HCT116 (cell line): ENCODE data around the gene CHERP. TPM values are rescaled to one million over a fixed set of nuclear protein-coding genes. Genes with fewer than 3 reads are reported as not detected.

Experiments
- ATAC-seq: fragments of 200-7000 bp; cut with Tn5 transposase; 2 replicates; pipeline ENCODE4 v1.9.1; 2020; ENCODE audit warnings: mild to moderate bottlenecking, moderate library complexity
- BruUV-seq: library from RNA; stranded (reverse); fragments of 400-500 nt; replicated peaks from 2 replicates; lab custom pipeline; 2021; lab: Mats Ljungman, UMichigan
- CTCF ChIA-PET: fragments of 300-600 bp; sonication (Branson Sonifier 250); formaldehyde crosslinking; loops from one replicate; lab custom pipeline; 2021; ENCODE audit warnings: antibody characterized with exemption; lab: Charles Lee
- POLR2A ChIA-PET: fragments of 300-600, 350-600 bp; sonication (Branson Sonifier 250); formaldehyde crosslinking; loops from one replicate; lab custom pipeline; 2021; ENCODE audit warnings: antibody characterized with exemption; lab: Charles Lee
- RAD21 ChIA-PET, 2 experiments: fragments of 300-600 bp; sonication (Branson Sonifier 250); formaldehyde crosslinking; loops; one replicate each; lab custom pipeline; 2023; ENCODE audit warnings: low total read pairs in 2 of 2; ENCODE audit not compliant: uncharacterized antibody in 2 of 2, unreplicated experiment in 2 of 2, low non-redundant PET in 1 of 2; lab: Charles Lee
- DNase-seq: peaks from one replicate; pipeline ENCODE4 v3.0.0-alpha.2; 2010; ENCODE audit warnings: low read depth, low spot score
- H2AFZ ChIP-seq: fragments of 200-600 bp; shearing (Covaris generic), sonication (generic); 2 replicates; pipeline ENCODE4 v1.6.1; 2017; ENCODE audit warnings: low read depth, mixed run types, mixed read lengths, antibody characterized with exemption, low read length; ENCODE audit not compliant: poor library complexity, severe bottlenecking
- H3K27ac ChIP-seq: 2 replicates; pipeline ENCODE4 v1.5.1; 2012; ENCODE audit warnings: low read depth, low read length
- H3K27me3 ChIP-seq: fragments of 200-600 bp; sonication (generic); 2 replicates; pipeline ENCODE4 v1.6.1; 2016; ENCODE audit warnings: mixed run types, low read length, mixed read lengths; ENCODE audit not compliant: insufficient read depth
- H3K36me3 ChIP-seq, 2 experiments: fragments of 200-500 bp in 1 of 2; fragments of 200-600 bp in 1 of 2; sonication (Bioruptor generic) in 1 of 2; sonication (generic) in 1 of 2; 2 replicates each; pipeline versions ENCODE4 v1.5.1 to v1.6.1; 2014 to 2016; ENCODE audit warnings: low read length in 2 of 2, inconsistent platforms in 1 of 2, mixed read lengths in 1 of 2, mixed run types in 1 of 2; ENCODE audit not compliant: insufficient read depth in 2 of 2, control insufficient read depth in 1 of 2
- H3K4me1 ChIP-seq, 2 experiments: fragments of 200-600 bp in 1 of 2; sonication (generic) in 1 of 2; 2 replicates each; pipeline versions ENCODE4 v1.5.1 to v1.6.1; 2012 to 2017; ENCODE audit warnings: low read length in 2 of 2, inconsistent platforms in 1 of 2, mild to moderate bottlenecking in 1 of 2, mixed read lengths in 1 of 2, mixed run types in 1 of 2, moderate library complexity in 1 of 2; ENCODE audit not compliant: insufficient read depth in 2 of 2, control insufficient read depth in 1 of 2
- H3K4me2 ChIP-seq: fragments of 200-600 bp; sonication (generic); 2 replicates; pipeline ENCODE4 v1.6.1; 2017; ENCODE audit warnings: mixed run types, low read length, mixed read lengths
- H3K4me3 ChIP-seq, 2 experiments: fragments of 200-600 bp in 1 of 2; sonication (generic) in 1 of 2; replicated peaks in 1 of 2; 2 replicates each; pipeline ENCODE4 v1.5.1; 2011 to 2016; ENCODE audit warnings: low read length in 2 of 2, control low read depth in 1 of 2, low read depth in 1 of 2, mild to moderate bottlenecking in 1 of 2, mixed read lengths in 1 of 2, mixed run types in 1 of 2
- H3K79me2 ChIP-seq: fragments of 200-600 bp; sonication (generic); 2 replicates; pipeline ENCODE4 v1.6.1; 2017; ENCODE audit warnings: mild to moderate bottlenecking, mixed run types, low read length, moderate library complexity, mixed read lengths; ENCODE audit not compliant: insufficient read depth
- H3K9ac ChIP-seq: fragments of 200-600 bp; sonication (generic); 2 replicates; pipeline ENCODE4 v1.6.1; 2016; ENCODE audit warnings: low read length, mixed read lengths
- H3K9me2 ChIP-seq: fragments of 200-600 bp; sonication (generic), shearing (Covaris generic); 2 replicates; pipeline ENCODE4 v1.6.1; 2017; ENCODE audit warnings: mixed run types, mild to moderate bottlenecking, moderate library complexity; ENCODE audit not compliant: insufficient read depth
- H3K9me3 ChIP-seq, 2 experiments: fragments of 200-500 bp in 1 of 2; fragments of 200-600 bp in 1 of 2; sonication (Bioruptor generic) in 1 of 2; sonication (generic) in 1 of 2; 2 replicates each; pipeline ENCODE4 v1.6.1; 2014 to 2017; ENCODE audit warnings: low read length in 2 of 2, mixed read lengths in 2 of 2, inconsistent platforms in 1 of 2, low read depth in 1 of 2, mild to moderate bottlenecking in 1 of 2, mixed run types in 1 of 2, moderate library complexity in 1 of 2; ENCODE audit not compliant: control insufficient read depth in 1 of 2, insufficient read depth in 1 of 2
- H4K20me1 ChIP-seq: fragments of 200-600 bp; sonication (generic), shearing (Covaris generic); 2 replicates; pipeline ENCODE4 v1.6.1; 2017; ENCODE audit warnings: mixed run types, mild to moderate bottlenecking, moderate library complexity; ENCODE audit not compliant: insufficient read depth
- EZH2 ChIP-seq: fragments of 200-600 bp; sonication (generic); IDR thresholded peaks from 2 replicates; pipeline ENCODE4 v1.6.1; 2017; ENCODE audit warnings: antibody characterized with exemption, mixed run types
- EZH2phosphoT487 ChIP-seq: fragments of 200-600 bp; IDR thresholded peaks from 2 replicates; pipeline ENCODE4 v1.6.1; 2018; ENCODE audit warnings: antibody characterized with exemption, borderline replicate concordance
- FOSL1 ChIP-seq: IDR thresholded peaks from 2 replicates; pipeline ENCODE4 v1.6.1; 2012; ENCODE audit warnings: low read depth
- RAD21 ChIP-seq: IDR thresholded peaks from 2 replicates; pipeline ENCODE4 v1.6.1; 2012; ENCODE audit warnings: low read depth, mild to moderate bottlenecking
- SP1 ChIP-seq: IDR thresholded peaks from 2 replicates; pipeline ENCODE4 v1.6.1; 2012; ENCODE audit warnings: low read depth
- YY1 ChIP-seq: IDR thresholded peaks from 2 replicates; pipeline ENCODE4 v1.6.1; 2011; ENCODE audit warnings: low read length, low read depth, moderate library complexity, mild to moderate bottlenecking; ENCODE audit not compliant: insufficient replicate concordance; ENCODE audit errors: extremely low read depth
- ZNF274 ChIP-seq: fragments of 200-500 bp; sonication (Bioruptor generic); IDR thresholded peaks from 2 replicates; pipeline ENCODE4 v1.6.1; 2014; ENCODE audit warnings: mild to moderate bottlenecking, low read depth, low read length, inconsistent platforms
- intact Hi-C: fragments of 100-400 bp; cut with micrococcal nuclease; formaldehyde crosslinking; loops from 2 replicates; pipeline ENCODE4 v1.10.0; 2022
- total RNA-seq: library from RNA; stranded (reverse); gene quantifications from one replicate; pipeline ENCODE4 v1.2.1, GENCODE V29; 2021; ENCODE audit not compliant: unreplicated experiment
- TF ChIP-seq, protein P1 (sequence below): IDR thresholded peaks from 2 replicates; pipeline ENCODE4 v1.6.1; 2011; ENCODE audit warnings: mild to moderate bottlenecking, low read length, moderate library complexity; ENCODE audit not compliant: insufficient replicate concordance; ENCODE audit errors: extremely low read depth

Gene CHERP
- total RNA-seq, 1 experiment from 2014 or later = 65.8 TPM

DNA sequence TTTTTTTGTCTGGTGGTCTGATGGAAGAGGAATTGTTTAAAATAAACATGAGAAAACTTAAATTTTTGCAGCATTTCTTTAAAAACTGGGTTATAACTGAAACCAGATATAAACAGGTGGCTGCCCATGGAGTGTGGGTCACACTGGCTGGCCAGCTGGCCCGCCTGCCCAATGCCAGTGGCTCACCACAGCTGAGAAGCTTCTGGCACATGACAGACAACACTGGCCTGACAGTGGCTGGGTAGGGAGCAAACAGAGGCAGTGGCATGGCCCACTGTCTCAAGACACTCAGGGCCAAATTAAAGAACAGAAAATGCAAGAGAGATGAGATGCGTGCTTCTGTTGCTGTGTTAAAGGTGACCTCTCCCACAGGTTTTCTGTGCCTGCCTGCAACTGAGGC, 33.0 kb upstream of the CHERP start:
- Histone ChIP-seq H3K9me3 (no peaks in the 10 kb centered on the region), H3K4me2 (no peak overlapping the region), H3K9me2 (no peaks in the 10 kb centered on the region), H3K79me2 (peaks cover 87% of the 10 kb centered on the region), H2AFZ (no peak overlapping the region), H3K36me3 (peaks cover 18 to 24% of the 10 kb centered on the region in 2 experiments; a peak in 3 of 4 replicates), H3K27ac (no peak overlapping the region), H3K9ac (no peak overlapping the region), H3K27me3 (no peaks in the 10 kb centered on the region), H4K20me1 (no peaks in the 10 kb centered on the region), H3K4me3 (no peak overlapping the region), H3K4me1 (peaks cover 7 to 24% of the 10 kb centered on the region in 2 experiments)
- DNase-seq (no peak), ATAC-seq (no peak)
- intact Hi-C loops = no loop called here
- TF ChIP-seq, protein P1, sequence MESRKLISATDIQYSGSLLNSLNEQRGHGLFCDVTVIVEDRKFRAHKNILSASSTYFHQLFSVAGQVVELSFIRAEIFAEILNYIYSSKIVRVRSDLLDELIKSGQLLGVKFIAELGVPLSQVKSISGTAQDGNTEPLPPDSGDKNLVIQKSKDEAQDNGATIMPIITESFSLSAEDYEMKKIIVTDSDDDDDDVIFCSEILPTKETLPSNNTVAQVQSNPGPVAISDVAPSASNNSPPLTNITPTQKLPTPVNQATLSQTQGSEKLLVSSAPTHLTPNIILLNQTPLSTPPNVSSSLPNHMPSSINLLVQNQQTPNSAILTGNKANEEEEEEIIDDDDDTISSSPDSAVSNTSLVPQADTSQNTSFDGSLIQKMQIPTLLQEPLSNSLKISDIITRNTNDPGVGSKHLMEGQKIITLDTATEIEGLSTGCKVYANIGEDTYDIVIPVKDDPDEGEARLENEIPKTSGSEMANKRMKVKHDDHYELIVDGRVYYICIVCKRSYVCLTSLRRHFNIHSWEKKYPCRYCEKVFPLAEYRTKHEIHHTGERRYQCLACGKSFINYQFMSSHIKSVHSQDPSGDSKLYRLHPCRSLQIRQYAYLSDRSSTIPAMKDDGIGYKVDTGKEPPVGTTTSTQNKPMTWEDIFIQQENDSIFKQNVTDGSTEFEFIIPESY = no peak
- POLR2A ChIA-PET = no interaction called here
- RAD21 ChIA-PET = no interaction called here
- no TSS peak for BruUV-seq
- CTCF ChIA-PET = no interaction called here

GRCh38 chr19:16573925-16574324, 31.7 kb upstream of the CHERP start:
- no peaks in the 10 kb centered on the region for H3K9me2 ChIP-seq
- peaks cover 23 to 24% of the 10 kb centered on the region in 2 experiments; a peak in 3 of 4 replicates for H3K36me3 ChIP-seq
- peak overlapping the region in 1 of 2 experiments; percentile 87; a peak in 2 of 4 replicates for H3K4me3 ChIP-seq
- H4K20me1 ChIP-seq = no peaks in the 10 kb centered on the region
- peaks cover 87% of the 10 kb centered on the region for H3K79me2 ChIP-seq
- BruUV-seq = no TSS peak
- peak overlapping the region; percentile 90 for H3K4me2 ChIP-seq
- ChIA-PET CTCF (no interaction called here), RAD21 (no interaction called here), POLR2A (interaction anchor here (1.2 to 1.8 kb wide), 2 partner anchors 11 to 54 kb away, joined by 3 to 6 read pairs; partner anchors contain the start of gene MED26)
- ATAC-seq = no peak
- H3K9ac ChIP-seq = peak overlapping the region; percentile 85; the same call in 1 of the 2 replicates
- no peak overlapping the region for H2AFZ ChIP-seq
- intact Hi-C loops = no loop called here
- TF ChIP-seq FOSL1 (no peak), EZH2 (no peak), EZH2phosphoT487 (no peak), ZNF274 (no peak), YY1 (no peak), RAD21 (no peak), SP1 (no peak)
- no peaks in the 10 kb centered on the region for H3K27me3 ChIP-seq
- no peak for DNase-seq
- H3K27ac ChIP-seq = no peak overlapping the region
- H3K4me1 ChIP-seq = peaks cover 12 to 38% of the 10 kb centered on the region in 2 experiments
- H3K9me3 ChIP-seq = no peaks in the 10 kb centered on the region
